Measurements from ENCODE around the gene POLA2. TPM values are rescaled to one million over a fixed set of nuclear protein-coding genes. Genes with fewer than 3 reads are reported as not detected.
"Not testable (repeated sequence)": the region's sequence is repeated elsewhere in the genome, so short reads cannot be mapped to it uniquely, and the experiment has no call there.

The POLA2 gene
- total RNA-seq, 1 donor from 2014 or later: 5.2 TPM

DNA sequence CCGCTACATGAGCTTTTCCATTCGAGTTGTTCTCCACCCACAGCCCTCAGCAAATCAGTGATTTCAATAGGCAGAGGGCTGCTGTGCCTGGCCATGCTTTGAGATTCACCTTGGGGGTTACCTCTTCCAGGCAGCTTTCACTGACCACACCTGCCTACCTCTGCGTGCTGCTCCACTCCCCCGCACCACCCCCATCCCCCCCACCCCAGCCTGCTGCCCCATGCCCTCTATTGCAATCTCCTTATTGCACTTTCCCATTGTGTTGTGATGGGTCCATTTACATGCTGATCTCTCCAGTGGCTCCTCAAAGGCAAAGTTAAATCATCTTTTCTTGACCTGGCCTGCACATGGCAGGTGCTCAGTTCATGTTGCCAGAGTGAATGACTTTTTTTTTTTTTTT lies 18.0 kb upstream of the POLA2 start:
- Mint-ChIP-seq H3K36me3 (ENCODE audit: low read depth, unreplicated experiment) (peaks cover 6% of the 10 kb centered on the region), H3K27me3 (ENCODE audit: low read depth, unreplicated experiment) (peaks cover 15% of the 10 kb centered on the region), H3K4me3 (ENCODE audit: unreplicated experiment) (no peak overlapping the region), H3K27ac (ENCODE audit: unreplicated experiment) (no peak overlapping the region), H3K9me3 (ENCODE audit: unreplicated experiment) (peaks cover 5% of the 10 kb centered on the region), H3K4me1 (ENCODE audit: low read depth, unreplicated experiment) (no peaks in the 10 kb centered on the region)
- Histone ChIP-seq H3K27ac (ENCODE audit: low read depth, low read length) (no peak overlapping the region), H3K4me2 (ENCODE audit: low read length) (no peak overlapping the region), H3K9ac (ENCODE audit: low read length) (no peak overlapping the region), H3K9me3 (ENCODE audit: insufficient read depth, low read depth, low read length) (peaks cover 6% of the 10 kb centered on the region), H3K36me3 (ENCODE audit: insufficient read depth, low read length) (no peaks in the 10 kb centered on the region), H3K4me1 (ENCODE audit: insufficient read depth, low read length) (no peaks in the 10 kb centered on the region), H3K27me3 (ENCODE audit: insufficient read depth, low read length) (peaks cover 5% of the 10 kb centered on the region), H2AFZ (ENCODE audit: low read depth, low read length) (no peak overlapping the region), H4K20me1 (ENCODE audit: insufficient read depth, low read length) (no peaks in the 10 kb centered on the region), H3K4me3 (ENCODE audit: insufficient read depth, low read depth, low read length) (no peak overlapping the region), H3K79me2 (ENCODE audit: insufficient read depth, low read length) (no peaks in the 10 kb centered on the region)
- DNase-seq (ENCODE audit: low read depth) (no peak), FAIRE-seq (no peak)
- no peak for TF ChIP-seq EZH2 (IDR thresholded peaks at IDR 0.05; ENCODE audit: insufficient read depth, low read length)
- no peak for TF ChIP-seq CTCF (IDR thresholded peaks at IDR 0.05; ENCODE audit: insufficient read depth, low read depth, low read length)

GRCh38 chr11:65245046-65245445 lies 16.7 kb upstream of the POLA2 start:
- H3K27ac ChIP-seq (ENCODE audit: low read depth, low read length); H3K79me2 ChIP-seq (ENCODE audit: insufficient read depth, low read length); H3K4me1 Mint-ChIP-seq (ENCODE audit: low read depth, unreplicated experiment); H3K4me1 ChIP-seq (ENCODE audit: insufficient read depth, low read length); H2AFZ ChIP-seq (ENCODE audit: low read depth, low read length); H3K9me3 ChIP-seq (ENCODE audit: insufficient read depth, low read depth, low read length); H3K36me3 ChIP-seq (ENCODE audit: insufficient read depth, low read length); FAIRE-seq; H3K27me3 ChIP-seq (ENCODE audit: insufficient read depth, low read length); H3K4me3 ChIP-seq (ENCODE audit: insufficient read depth, low read depth, low read length); H3K36me3 Mint-ChIP-seq (ENCODE audit: low read depth, unreplicated experiment); H3K9ac ChIP-seq (ENCODE audit: low read length); H3K9me3 Mint-ChIP-seq (ENCODE audit: unreplicated experiment); H4K20me1 ChIP-seq (ENCODE audit: insufficient read depth, low read length); H3K4me3 Mint-ChIP-seq (ENCODE audit: unreplicated experiment); H3K27ac Mint-ChIP-seq (ENCODE audit: unreplicated experiment); DNase-seq (ENCODE audit: low read depth); H3K4me2 ChIP-seq (ENCODE audit: low read length): not testable (repeated sequence)
- peaks cover 15% of the 10 kb centered on the region for H3K27me3 Mint-ChIP-seq (ENCODE audit: low read depth, unreplicated experiment)

- Mint-ChIP-seq H3K36me3 (ENCODE audit: low read depth, unreplicated experiment) (peaks cover 6% of the 10 kb centered on the region), H3K9me3 (ENCODE audit: unreplicated experiment) (peaks cover 5% of the 10 kb centered on the region), H3K4me3 (ENCODE audit: unreplicated experiment) (no peak overlapping the region), H3K4me1 (ENCODE audit: low read depth, unreplicated experiment) (no peaks in the 10 kb centered on the region), H3K27me3 (ENCODE audit: low read depth, unreplicated experiment) (peaks cover 15% of the 10 kb centered on the region), H3K27ac (ENCODE audit: unreplicated experiment) (no peak overlapping the region)
- H3K4me1 ChIP-seq (ENCODE audit: insufficient read depth, low read length): no peaks in the 10 kb centered on the region
- no peak overlapping the region for H3K4me2 ChIP-seq (ENCODE audit: low read length)
- TF ChIP-seq EZH2 (IDR thresholded peaks at IDR 0.05; ENCODE audit: insufficient read depth, low read length) (no peak), CTCF (IDR thresholded peaks at IDR 0.05; ENCODE audit: insufficient read depth, low read depth, low read length) (no peak)
- FAIRE-seq: no peak
- H2AFZ ChIP-seq (ENCODE audit: low read depth, low read length): no peak overlapping the region
- H3K27ac ChIP-seq (ENCODE audit: low read depth, low read length): no peak overlapping the region
- H3K27me3 ChIP-seq (ENCODE audit: insufficient read depth, low read length): peaks cover 5% of the 10 kb centered on the region
- H3K79me2 ChIP-seq (ENCODE audit: insufficient read depth, low read length): no peaks in the 10 kb centered on the region
- no peak for DNase-seq (ENCODE audit: low read depth)
- peaks cover 6% of the 10 kb centered on the region for H3K9me3 ChIP-seq (ENCODE audit: insufficient read depth, low read depth, low read length)
- H3K9ac ChIP-seq (ENCODE audit: low read length): no peak overlapping the region
- H3K4me3 ChIP-seq (ENCODE audit: insufficient read depth, low read depth, low read length): no peak overlapping the region
- no peaks in the 10 kb centered on the region for H3K36me3 ChIP-seq (ENCODE audit: insufficient read depth, low read length)
- no peaks in the 10 kb centered on the region for H4K20me1 ChIP-seq (ENCODE audit: insufficient read depth, low read length)
Observed at GRCh38 chr11:65246506-65246905, 15.3 kb upstream of the POLA2 start.

DNA sequence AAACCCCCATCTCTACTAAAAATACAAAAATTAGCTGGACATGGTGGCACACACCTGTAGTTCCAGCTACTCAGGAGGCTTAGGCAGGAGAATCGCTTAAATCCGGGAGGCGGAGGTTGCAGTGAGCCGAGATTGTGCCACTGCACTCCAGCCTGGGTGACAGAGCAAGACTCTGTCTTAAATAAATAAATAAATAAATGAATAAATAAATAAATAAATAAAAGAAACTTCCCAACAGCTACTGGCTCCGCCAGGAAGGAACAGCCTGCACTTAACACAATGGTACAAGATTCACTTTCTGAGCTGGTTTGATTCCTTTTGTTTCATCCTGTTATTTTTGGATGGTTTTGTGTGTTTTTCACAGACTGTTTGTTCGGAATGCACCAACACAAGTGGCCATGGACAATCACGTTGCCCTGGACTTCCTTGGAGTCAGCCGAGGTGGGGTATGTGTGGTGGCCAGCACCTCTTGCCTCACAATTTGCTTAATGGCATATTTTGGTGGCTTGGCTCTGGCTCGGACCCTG lies 13.5 kb upstream of the POLA2 start:
- not testable (repeated sequence) for H3K36me3 Mint-ChIP-seq (ENCODE audit: low read depth, unreplicated experiment); H3K4me3 ChIP-seq (ENCODE audit: insufficient read depth, low read depth, low read length); H3K27ac ChIP-seq (ENCODE audit: low read depth, low read length); H3K27me3 Mint-ChIP-seq (ENCODE audit: low read depth, unreplicated experiment); H4K20me1 ChIP-seq (ENCODE audit: insufficient read depth, low read length); H3K79me2 ChIP-seq (ENCODE audit: insufficient read depth, low read length); H3K4me3 Mint-ChIP-seq (ENCODE audit: unreplicated experiment); FAIRE-seq; H3K9me3 ChIP-seq (ENCODE audit: insufficient read depth, low read depth, low read length); H3K4me1 ChIP-seq (ENCODE audit: insufficient read depth, low read length); H3K9me3 Mint-ChIP-seq (ENCODE audit: unreplicated experiment); H3K4me1 Mint-ChIP-seq (ENCODE audit: low read depth, unreplicated experiment); DNase-seq (ENCODE audit: low read depth); H3K27me3 ChIP-seq (ENCODE audit: insufficient read depth, low read length); H3K4me2 ChIP-seq (ENCODE audit: low read length); H2AFZ ChIP-seq (ENCODE audit: low read depth, low read length); H3K27ac Mint-ChIP-seq (ENCODE audit: unreplicated experiment); H3K36me3 ChIP-seq (ENCODE audit: insufficient read depth, low read length); H3K9ac ChIP-seq (ENCODE audit: low read length)

Measured in astrocyte (in vitro differentiated cells and primary cell).